Mesenchymal stem cell (in vitro differentiated cells and primary cell): ENCODE data around the gene NCKAP1.

Experiments
- DNase-seq: peaks from one replicate; pipeline ENCODE4 v3.0.0-alpha.2; 2013
- H2AFZ ChIP-seq: one replicate; pipeline ENCODE4 v1.6.1; 2013; ENCODE audit warnings: low read depth, mild to moderate bottlenecking, control low read depth, inconsistent platforms, low read length, moderate library complexity
- H2AK5ac ChIP-seq: 2 replicates; pipeline ENCODE4 v1.6.1; 2013; ENCODE audit warnings: low read length, moderate library complexity, mild to moderate bottlenecking, inconsistent platforms; ENCODE audit not compliant: severe bottlenecking
- H2BK120ac ChIP-seq: one replicate; pipeline ENCODE4 v1.6.1; 2013; ENCODE audit warnings: low read depth, mild to moderate bottlenecking, inconsistent platforms, low read length, moderate library complexity
- H2BK12ac ChIP-seq, 2 experiments: one replicate each; pipeline ENCODE4 v1.6.1; 2013; ENCODE audit warnings: inconsistent platforms in 2 of 2, low read length in 2 of 2, mild to moderate bottlenecking in 2 of 2, moderate library complexity in 2 of 2, control low read depth in 1 of 2
- H2BK15ac ChIP-seq: one replicate; pipeline ENCODE4 v1.6.1; 2013; ENCODE audit warnings: mild to moderate bottlenecking, low read depth, inconsistent platforms; ENCODE audit not compliant: poor library complexity, severe bottlenecking
- H2BK5ac ChIP-seq: 2 replicates; pipeline ENCODE4 v1.6.1; 2013; ENCODE audit warnings: low read depth, mild to moderate bottlenecking, low read length, control low read depth, inconsistent platforms; ENCODE audit not compliant: poor library complexity, severe bottlenecking
- H3K14ac ChIP-seq, 2 experiments: one replicate each; pipeline ENCODE4 v1.6.1; 2013; ENCODE audit warnings: inconsistent platforms in 2 of 2, low read length in 2 of 2, control low read depth in 1 of 2, mild to moderate bottlenecking in 1 of 2, moderate library complexity in 1 of 2
- H3K18ac ChIP-seq, 2 experiments: one replicate each; pipeline ENCODE4 v1.6.1; 2013; ENCODE audit warnings: inconsistent platforms in 2 of 2, low read length in 2 of 2, control low read depth in 1 of 2, low read depth in 1 of 2, mild to moderate bottlenecking in 1 of 2
- H3K23ac ChIP-seq, 2 experiments: one replicate each; pipeline ENCODE4 v1.6.1; 2013; ENCODE audit warnings: inconsistent platforms in 2 of 2, low read length in 2 of 2, mild to moderate bottlenecking in 2 of 2, moderate library complexity in 2 of 2, control low read depth in 1 of 2
- H3K27ac ChIP-seq: 2 replicates; pipeline ENCODE4 v1.5.1; 2013; ENCODE audit warnings: mild to moderate bottlenecking, moderate library complexity, low read length, control low read depth, inconsistent platforms; ENCODE audit not compliant: poor library complexity, severe bottlenecking
- H3K27me3 ChIP-seq, 2 experiments: 2 replicates each; pipeline versions ENCODE4 v1.6.1 to v1.7.0; 2013; ENCODE audit warnings: low read length in 2 of 2, mild to moderate bottlenecking in 2 of 2, moderate library complexity in 2 of 2, control low read depth in 1 of 2, inconsistent platforms in 1 of 2; ENCODE audit not compliant: control insufficient read depth in 1 of 2, insufficient read depth in 1 of 2
- H3K36me3 ChIP-seq, 2 experiments: 2 replicates each; pipeline versions ENCODE4 v1.6.1 to v1.7.0; 2013; ENCODE audit warnings: low read length in 2 of 2, control low read depth in 1 of 2, inconsistent platforms in 1 of 2, low read depth in 1 of 2, mild to moderate bottlenecking in 1 of 2; ENCODE audit not compliant: insufficient read depth in 2 of 2, control insufficient read depth in 1 of 2
- H3K4ac ChIP-seq, 2 experiments: one replicate each; pipeline ENCODE4 v1.6.1; 2013; ENCODE audit warnings: inconsistent platforms in 2 of 2, low read length in 2 of 2, mild to moderate bottlenecking in 2 of 2, moderate library complexity in 2 of 2, control low read depth in 1 of 2, low read depth in 1 of 2
- H3K4me1 ChIP-seq: 2 replicates; pipeline ENCODE4 v1.6.1; 2013; ENCODE audit warnings: low read depth, low read length, control low read depth; ENCODE audit not compliant: control insufficient read depth, insufficient read depth
- H3K4me2 ChIP-seq: 2 replicates; pipeline ENCODE4 v1.6.1; 2013; ENCODE audit warnings: low read length, mild to moderate bottlenecking, inconsistent platforms; ENCODE audit not compliant: poor library complexity, severe bottlenecking
- H3K4me3 ChIP-seq, 2 experiments: 2 replicates each; pipeline versions ENCODE4 v1.5.1 to v1.7.0; 2013; ENCODE audit warnings: low read length in 2 of 2, mild to moderate bottlenecking in 2 of 2, control low read depth in 1 of 2, low read depth in 1 of 2; ENCODE audit not compliant: insufficient read depth in 1 of 2
- H3K79me1 ChIP-seq: replicated peaks from 2 replicates; pipeline ENCODE4 v1.6.1; 2013; ENCODE audit warnings: mild to moderate bottlenecking, control low read depth, low read length, inconsistent platforms; ENCODE audit not compliant: poor library complexity, severe bottlenecking
- H3K9ac ChIP-seq: 2 replicates; pipeline ENCODE4 v1.7.0; 2013; ENCODE audit warnings: mild to moderate bottlenecking, low read length, moderate library complexity
- H3K9me3 ChIP-seq: 2 replicates; pipeline ENCODE4 v1.7.0; 2013; ENCODE audit warnings: mild to moderate bottlenecking, low read length; ENCODE audit not compliant: control insufficient read depth
- H4K8ac ChIP-seq: one replicate; pipeline ENCODE4 v1.6.1; 2013; ENCODE audit warnings: inconsistent platforms, mild to moderate bottlenecking, low read length, moderate library complexity
- H4K91ac ChIP-seq: one replicate; pipeline ENCODE4 v1.6.1; 2013; ENCODE audit warnings: mild to moderate bottlenecking, low read length, inconsistent platforms
- WGBS: methylation state at CpG from one replicate; pipeline ENCODE4 v1.1.7; 2013; ENCODE audit warnings: mixed read lengths; 5-methylcytosine and 5-hydroxymethylcytosine counted together

NCKAP1 gene

GRCh38 chr2:182973441-182974352 is 64.6 kb downstream of the NCKAP1 start:
- H2BK15ac ChIP-seq, result no peak overlapping the region
- WGBS, result no CpG with 5 or more reads among the region's 1 CpG
- H3K27me3 ChIP-seq, result no peaks in the 10 kb centered on the region
- no peak overlapping the region for H3K4me3 ChIP-seq
- no peak overlapping the region for H4K8ac ChIP-seq
- H3K27ac ChIP-seq, result no peak overlapping the region
- H2AK5ac ChIP-seq, result no peak overlapping the region
- no peak overlapping the region for H2BK5ac ChIP-seq
- no peak for DNase-seq
- no peak overlapping the region for H3K14ac ChIP-seq
- H3K4me2 ChIP-seq, result no peak overlapping the region
- peaks cover 9% of the 10 kb centered on the region for H3K9me3 ChIP-seq
- H3K79me1 ChIP-seq, result peaks cover 5% of the 10 kb centered on the region
- H3K9ac ChIP-seq, result no peak overlapping the region
- no peak overlapping the region for H3K23ac ChIP-seq
- no peak overlapping the region for H2BK12ac ChIP-seq
- H4K91ac ChIP-seq, result no peak overlapping the region
- H2AFZ ChIP-seq, result no peak overlapping the region
- H3K4me1 ChIP-seq, result no peaks in the 10 kb centered on the region
- no peak overlapping the region for H3K4ac ChIP-seq
- no peak overlapping the region for H2BK120ac ChIP-seq
- peaks cover 0 to 73% of the 10 kb centered on the region in 2 experiments for H3K36me3 ChIP-seq
- H3K18ac ChIP-seq, result no peak overlapping the region

GRCh38 chr2:182972548-182972942 is 65.7 kb downstream of the NCKAP1 start:
- Histone ChIP-seq H2BK120ac (no peak overlapping the region), H3K27me3 (no peaks in the 10 kb centered on the region), H2AK5ac (no peak overlapping the region), H2AFZ (no peak overlapping the region), H3K14ac (no peak overlapping the region), H3K4me1 (no peaks in the 10 kb centered on the region), H4K8ac (no peak overlapping the region), H3K79me1 (peaks cover 9% of the 10 kb centered on the region), H2BK12ac (no peak overlapping the region), H2BK15ac (no peak overlapping the region), H2BK5ac (no peak overlapping the region), H3K23ac (no peak overlapping the region), H3K4me3 (no peak overlapping the region), H3K36me3 (peaks cover 0 to 73% of the 10 kb centered on the region in 2 experiments), H3K9me3 (peaks cover 9% of the 10 kb centered on the region), H3K9ac (no peak overlapping the region), H3K4me2 (no peak overlapping the region), H4K91ac (no peak overlapping the region), H3K27ac (no peak overlapping the region), H3K18ac (no peak overlapping the region), H3K4ac (no peak overlapping the region)
- no peak for DNase-seq
- WGBS, result 98% methylated on average over 2 of the region's 3 CpGs

GRCh38 chr2:182971820-182972547 is 66.3 kb downstream of the NCKAP1 start:
- Histone ChIP-seq H3K79me1 (peaks cover 7% of the 10 kb centered on the region), H3K9me3 (peaks cover 9% of the 10 kb centered on the region), H3K14ac (no peak overlapping the region), H2AFZ (no peak overlapping the region), H2AK5ac (no peak overlapping the region), H4K8ac (no peak overlapping the region), H3K4me1 (no peaks in the 10 kb centered on the region), H3K4ac (no peak overlapping the region), H2BK120ac (no peak overlapping the region), H2BK5ac (no peak overlapping the region), H3K9ac (no peak overlapping the region), H2BK12ac (no peak overlapping the region), H3K4me2 (no peak overlapping the region), H3K18ac (no peak overlapping the region), H3K27ac (no peak overlapping the region), H3K36me3 (peaks cover 0 to 73% of the 10 kb centered on the region in 2 experiments), H3K27me3 (no peaks in the 10 kb centered on the region), H4K91ac (no peak overlapping the region), H3K23ac (no peak overlapping the region), H2BK15ac (no peak overlapping the region), H3K4me3 (no peak overlapping the region)
- no peak for DNase-seq
- WGBS, result 95% methylated on average over 3 of the region's 3 CpGs

GRCh38 chr2:182970486-182970885 is 67.8 kb downstream of the NCKAP1 start:
- Histone ChIP-seq H3K4me3 (no peak overlapping the region), H2AFZ (no peak overlapping the region), H3K27ac (no peak overlapping the region), H2BK12ac (no peak overlapping the region), H3K18ac (no peak overlapping the region), H3K4me1 (no peaks in the 10 kb centered on the region), H2BK5ac (no peak overlapping the region), H3K14ac (no peak overlapping the region), H3K36me3 (peaks cover 3 to 75% of the 10 kb centered on the region in 2 experiments), H3K4ac (no peak overlapping the region), H4K91ac (no peak overlapping the region), H2AK5ac (no peak overlapping the region), H3K23ac (no peak overlapping the region), H3K4me2 (no peak overlapping the region), H2BK120ac (no peak overlapping the region), H3K9me3 (peaks cover 9% of the 10 kb centered on the region), H4K8ac (no peak overlapping the region), H3K27me3 (no peaks in the 10 kb centered on the region), H3K9ac (no peak overlapping the region), H2BK15ac (no peak overlapping the region), H3K79me1 (peaks cover 9% of the 10 kb centered on the region)
- 100% methylated on average over 1 of the region's 1 CpG for WGBS
- DNase-seq, result no peak
